AG10803 (cell line): ENCODE measurements around the gene PROSER3.

Source experiments
- DNase-seq: peaks from one replicate; pipeline ENCODE4 v3.0.0; 2010; ENCODE audit warnings: low read depth
- H3K4me3 ChIP-seq: 2 replicates; pipeline ENCODE4 v1.5.1; 2011; ENCODE audit warnings: mild to moderate bottlenecking, low read length, control low read depth
- TF ChIP-seq, protein P1 (sequence below): conservative IDR thresholded peaks from 2 replicates; pipeline ENCODE4 v1.5.1; 2011; ENCODE audit warnings: mild to moderate bottlenecking, low read length, control low read depth, inconsistent platforms

PROSER3 gene

GRCh38 chr19:35777961-35778360 lies 20.0 kb downstream of the PROSER3 start:
- TF ChIP-seq, protein P1, sequence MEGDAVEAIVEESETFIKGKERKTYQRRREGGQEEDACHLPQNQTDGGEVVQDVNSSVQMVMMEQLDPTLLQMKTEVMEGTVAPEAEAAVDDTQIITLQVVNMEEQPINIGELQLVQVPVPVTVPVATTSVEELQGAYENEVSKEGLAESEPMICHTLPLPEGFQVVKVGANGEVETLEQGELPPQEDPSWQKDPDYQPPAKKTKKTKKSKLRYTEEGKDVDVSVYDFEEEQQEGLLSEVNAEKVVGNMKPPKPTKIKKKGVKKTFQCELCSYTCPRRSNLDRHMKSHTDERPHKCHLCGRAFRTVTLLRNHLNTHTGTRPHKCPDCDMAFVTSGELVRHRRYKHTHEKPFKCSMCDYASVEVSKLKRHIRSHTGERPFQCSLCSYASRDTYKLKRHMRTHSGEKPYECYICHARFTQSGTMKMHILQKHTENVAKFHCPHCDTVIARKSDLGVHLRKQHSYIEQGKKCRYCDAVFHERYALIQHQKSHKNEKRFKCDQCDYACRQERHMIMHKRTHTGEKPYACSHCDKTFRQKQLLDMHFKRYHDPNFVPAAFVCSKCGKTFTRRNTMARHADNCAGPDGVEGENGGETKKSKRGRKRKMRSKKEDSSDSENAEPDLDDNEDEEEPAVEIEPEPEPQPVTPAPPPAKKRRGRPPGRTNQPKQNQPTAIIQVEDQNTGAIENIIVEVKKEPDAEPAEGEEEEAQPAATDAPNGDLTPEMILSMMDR: no peak
- H3K4me3 ChIP-seq: no peak overlapping the region
- DNase-seq: no peak

- TF ChIP-seq, protein P1: no peak
- DNase-seq: no peak
- H3K4me3 ChIP-seq: no peak overlapping the region
Observed at GRCh38 chr19:35779033-35779432, 21.1 kb downstream of the PROSER3 start.

- TF ChIP-seq, protein P1: no peak
- H3K4me3 ChIP-seq: no peak overlapping the region
- DNase-seq: no peak
Observed at GRCh38 chr19:35780058-35780457, 22.1 kb downstream of the PROSER3 start.

- H3K4me3 ChIP-seq: no peak overlapping the region
- TF ChIP-seq, protein P1: no peak
- no peak for DNase-seq
Observed at GRCh38 chr19:35780717-35781116, 22.7 kb downstream of the PROSER3 start.

- no peak overlapping the region for H3K4me3 ChIP-seq
- TF ChIP-seq, protein P1: no peak
- no peak for DNase-seq
Observed at GRCh38 chr19:35781650-35782049, 23.7 kb downstream of the PROSER3 start.

DNA sequence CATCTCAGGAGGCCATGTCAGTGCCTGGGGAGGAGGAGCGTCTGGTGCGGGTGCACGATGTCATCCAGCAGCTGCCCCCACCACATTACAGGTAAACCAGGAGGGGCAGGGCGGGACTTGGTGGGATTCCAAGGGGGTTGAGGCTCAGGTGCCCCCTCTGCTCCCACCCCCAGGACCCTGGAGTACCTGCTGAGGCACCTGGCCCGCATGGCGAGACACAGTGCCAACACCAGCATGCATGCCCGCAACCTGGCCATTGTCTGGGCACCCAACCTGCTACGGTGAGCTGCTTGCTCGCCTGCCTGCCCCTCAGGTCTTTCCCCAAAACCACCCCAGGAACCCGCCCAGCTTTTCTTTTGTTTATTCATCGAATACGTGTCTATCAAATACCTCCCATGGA lies 24.6 kb downstream of the PROSER3 start:
- DNase-seq: no peak
- TF ChIP-seq, protein P1: no peak
- no peak overlapping the region for H3K4me3 ChIP-seq

DNA sequence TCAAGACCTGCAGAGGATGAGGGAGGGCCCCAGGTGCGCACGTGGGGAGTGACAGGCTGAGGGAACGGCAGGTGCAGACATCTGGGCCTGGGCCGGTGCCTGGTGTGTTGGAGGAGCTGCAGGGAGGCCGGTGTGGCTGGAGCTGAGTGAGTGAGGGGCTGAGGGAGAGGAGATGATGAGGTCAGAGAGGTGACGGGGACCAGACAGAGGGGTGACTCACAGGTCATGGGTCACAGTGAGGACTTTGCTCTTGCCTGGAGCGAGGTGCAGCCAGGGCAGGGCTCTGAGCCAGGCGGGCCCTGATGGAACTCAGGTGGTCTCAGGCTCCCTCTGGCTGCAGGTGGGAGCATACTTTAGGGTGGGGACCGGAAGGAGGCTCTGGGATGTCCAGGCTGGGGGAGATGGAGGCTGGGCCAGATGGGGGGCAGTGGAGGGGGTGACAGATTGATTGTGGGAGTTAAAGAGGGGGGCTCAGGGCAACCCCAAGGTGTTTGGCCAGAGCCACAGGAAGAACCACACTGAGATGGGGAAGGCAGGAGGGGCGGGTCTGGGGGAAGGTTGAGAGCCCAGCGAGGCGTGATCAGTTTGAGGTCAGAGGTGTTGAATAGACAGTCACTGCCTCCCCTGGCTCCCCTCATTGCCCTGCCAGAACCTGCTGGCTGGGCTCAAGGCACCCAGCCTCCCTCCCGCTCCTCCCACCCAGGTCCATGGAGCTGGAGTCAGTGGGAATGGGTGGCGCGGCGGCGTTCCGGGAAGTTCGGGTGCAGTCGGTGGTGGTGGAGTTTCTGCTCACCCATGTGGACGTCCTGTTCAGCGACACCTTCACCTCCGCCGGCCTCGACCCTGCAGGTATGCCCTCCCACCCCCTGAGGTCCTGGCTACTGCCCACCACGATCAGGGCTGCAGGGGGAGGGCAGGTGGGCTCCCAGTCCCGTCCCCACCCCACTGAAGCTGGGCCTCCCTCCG lies 25.8 kb downstream of the PROSER3 start:
- H3K4me3 ChIP-seq: no peak overlapping the region
- no peak for DNase-seq
- TF ChIP-seq, protein P1: no peak
